ENCODE data around the gene ALDH1L1. TPM values are rescaled to one million over a fixed set of nuclear protein-coding genes. Genes with fewer than 3 reads are reported as not detected.

Gene ALDH1L1
- total and polyA plus RNA-seq, 4 donors, result 0.51 to 9.0 (median 2.8) TPM

GRCh38 chr3:126127904-126128303 is 52.5 kb downstream of the ALDH1L1 start:
- 80 to 93% methylated on average over 7 of the region's 7 CpGs for WGBS, 2 donors
- DNase-seq (peak in 1 of 3 donors; percentile 3), ATAC-seq (ENCODE audit: insufficient read depth, low FRiP score) (no peak)
- Histone ChIP-seq H3K9me3 (ENCODE audit: control insufficient read depth in 4 of 4, insufficient read depth in 3 of 4, low read length in 3 of 4) (no peaks in the 10 kb centered on the region), H3K9ac (ENCODE audit: insufficient read depth in 1 of 2, low read length in 2 of 2) (no peak overlapping the region), H3K27ac (ENCODE audit: low read depth in 1 of 2, low read length in 1 of 2) (no peak overlapping the region), H3K27me3 (ENCODE audit: control insufficient read depth in 3 of 3, insufficient read depth in 3 of 3, low read length in 2 of 3) (no peaks in the 10 kb centered on the region), H3K4me1 (ENCODE audit: control insufficient read depth in 5 of 5, insufficient read depth in 5 of 5, low read length in 5 of 5) (peaks cover 0 to 8% (median 0%) of the 10 kb centered on the region in 5 donors), H3K36me3 (ENCODE audit: control insufficient read depth in 4 of 4, insufficient read depth in 4 of 4, low read length in 4 of 4) (no peaks in the 10 kb centered on the region), H3K4me3 (no peak overlapping the region)
- no peak for TF ChIP-seq CTCF (IDR thresholded peaks at IDR 0.05; ENCODE audit: control extremely low read depth, extremely low read depth)

DNA sequence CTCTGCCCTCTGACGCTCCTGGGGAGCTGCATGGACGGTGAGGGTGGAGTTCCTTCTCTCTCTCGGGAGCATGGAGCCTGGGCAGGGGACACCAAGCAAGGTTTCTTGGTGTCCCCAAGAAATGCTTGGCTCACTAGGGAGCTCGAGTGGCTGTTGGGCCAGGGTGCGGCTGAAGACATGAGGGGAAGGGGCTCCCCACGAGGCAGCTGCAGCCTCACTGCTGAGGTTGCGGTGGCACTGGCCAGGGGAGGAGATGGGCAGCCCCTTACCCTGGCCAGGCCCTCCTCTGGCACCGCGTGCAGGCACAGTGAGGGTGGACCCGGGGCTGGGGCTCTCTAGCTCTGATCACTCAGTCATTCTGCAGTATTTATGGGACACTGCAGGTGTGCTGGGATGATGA is 52.9 kb downstream of the ALDH1L1 start:
- H3K4me1 ChIP-seq (ENCODE audit: control insufficient read depth in 5 of 5, insufficient read depth in 5 of 5, low read length in 5 of 5), result peaks cover 0 to 8% (median 0%) of the 10 kb centered on the region in 5 donors
- no peaks in the 10 kb centered on the region for H3K9me3 ChIP-seq (ENCODE audit: control insufficient read depth in 4 of 4, insufficient read depth in 3 of 4, low read length in 3 of 4)
- WGBS, 2 donors, result 81 to 87% methylated on average over 10 of the region's 10 CpGs
- H3K4me3 ChIP-seq, result no peak overlapping the region
- DNase-seq, result peak in 1 of 3 donors; percentile 1
- no peak for TF ChIP-seq CTCF (IDR thresholded peaks at IDR 0.05; ENCODE audit: control extremely low read depth, extremely low read depth)
- H3K36me3 ChIP-seq (ENCODE audit: control insufficient read depth in 4 of 4, insufficient read depth in 4 of 4, low read length in 4 of 4), result no peaks in the 10 kb centered on the region
- H3K27me3 ChIP-seq (ENCODE audit: control insufficient read depth in 3 of 3, insufficient read depth in 3 of 3, low read length in 2 of 3), result no peaks in the 10 kb centered on the region
- H3K27ac ChIP-seq (ENCODE audit: low read depth in 1 of 2, low read length in 1 of 2), result no peak overlapping the region
- ATAC-seq (ENCODE audit: insufficient read depth, low FRiP score), result no peak
- no peak overlapping the region for H3K9ac ChIP-seq (ENCODE audit: insufficient read depth in 1 of 2, low read length in 2 of 2)

GRCh38 chr3:126126811-126127431 is 53.5 kb downstream of the ALDH1L1 start:
- H3K9ac ChIP-seq (ENCODE audit: insufficient read depth in 1 of 2, low read length in 2 of 2), result no peak overlapping the region
- H3K27me3 ChIP-seq (ENCODE audit: control insufficient read depth in 3 of 3, insufficient read depth in 3 of 3, low read length in 2 of 3), result no peaks in the 10 kb centered on the region
- H3K9me3 ChIP-seq (ENCODE audit: control insufficient read depth in 4 of 4, insufficient read depth in 3 of 4, low read length in 3 of 4), result no peaks in the 10 kb centered on the region
- H3K36me3 ChIP-seq (ENCODE audit: control insufficient read depth in 4 of 4, insufficient read depth in 4 of 4, low read length in 4 of 4), result no peaks in the 10 kb centered on the region
- DNase-seq, result peak in 1 of 3 donors; percentile 6
- H3K4me3 ChIP-seq, result no peak overlapping the region
- WGBS, 2 donors, result 79 to 86% methylated on average over 10 of the region's 10 CpGs
- TF ChIP-seq CTCF (IDR thresholded peaks at IDR 0.05; ENCODE audit: control extremely low read depth, extremely low read depth), result no peak
- no peak overlapping the region for H3K27ac ChIP-seq (ENCODE audit: low read depth in 1 of 2, low read length in 1 of 2)
- H3K4me1 ChIP-seq (ENCODE audit: control insufficient read depth in 5 of 5, insufficient read depth in 5 of 5, low read length in 5 of 5), result peaks cover 0 to 8% (median 0%) of the 10 kb centered on the region in 5 donors
- ATAC-seq (ENCODE audit: insufficient read depth, low FRiP score), result no peak

DNA sequence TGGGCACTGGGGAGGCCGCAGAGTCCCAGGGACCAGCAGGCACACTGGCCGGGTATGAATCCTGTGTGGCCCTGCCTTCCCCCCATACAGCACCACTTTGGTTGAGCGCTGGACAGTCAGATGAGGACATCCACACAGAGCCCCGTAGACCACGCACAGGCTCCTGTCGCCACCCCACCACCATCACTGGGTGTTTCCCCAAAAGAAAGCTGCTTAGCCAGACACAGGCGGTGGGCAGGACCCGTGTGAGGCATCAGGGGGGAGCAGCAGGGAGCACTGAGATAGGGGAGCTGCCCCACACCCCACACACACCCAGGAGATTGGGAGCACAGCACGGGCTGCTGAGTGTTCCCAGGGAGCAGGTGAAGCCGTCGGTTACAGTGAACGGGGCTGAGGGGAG is 54.1 kb downstream of the ALDH1L1 start:
- peak in 1 of 3 donors; percentile 2 for DNase-seq
- 87 to 94% methylated on average over 12 of the region's 12 CpGs for WGBS, 2 donors

More for the DNA sequence above, 54.1 kb downstream of the ALDH1L1 start:
- Histone ChIP-seq H3K4me1 (ENCODE audit: control insufficient read depth in 5 of 5, insufficient read depth in 5 of 5, low read length in 5 of 5) (peaks cover 0 to 8% (median 0%) of the 10 kb centered on the region in 5 donors), H3K27ac (ENCODE audit: low read depth in 1 of 2, low read length in 1 of 2) (no peak overlapping the region), H3K36me3 (ENCODE audit: control insufficient read depth in 4 of 4, insufficient read depth in 4 of 4, low read length in 4 of 4) (no peaks in the 10 kb centered on the region), H3K4me3 (no peak overlapping the region), H3K27me3 (ENCODE audit: control insufficient read depth in 3 of 3, insufficient read depth in 3 of 3, low read length in 2 of 3) (no peaks in the 10 kb centered on the region), H3K9ac (ENCODE audit: insufficient read depth in 1 of 2, low read length in 2 of 2) (no peak overlapping the region), H3K9me3 (ENCODE audit: control insufficient read depth in 4 of 4, insufficient read depth in 3 of 4, low read length in 3 of 4) (peaks cover 0 to 2% (median 0%) of the 10 kb centered on the region in 4 donors)
- no peak for ATAC-seq (ENCODE audit: insufficient read depth, low FRiP score)
- TF ChIP-seq CTCF (IDR thresholded peaks at IDR 0.05; ENCODE audit: control extremely low read depth, extremely low read depth), result no peak
